ENCODE measurements around the gene SUCLA2. TPM values are rescaled to one million over a fixed set of nuclear protein-coding genes. Genes with fewer than 3 reads are reported as not detected.
A peak's percentile ranks its signal among the peaks of the same experiment; 100 is the strongest.

SUCLA2 gene
- total and polyA plus RNA-seq, 10 of the 15 experiments (the other 5 are each of a cell fraction or from before 2014, with no cell fraction given) = 27.5 to 83.4 (median 42.8) TPM

- peak; percentile 45 to 98; a peak in 2 of 3 replicates for TF ChIP-seq EGR1 (IDR thresholded peaks at IDR 0.05; ENCODE audit: borderline replicate concordance in 1 of 2, low read depth in 2 of 2, low read length in 2 of 2)
- peak; percentile 98 for TF ChIP-seq MXI1 (IDR thresholded peaks at IDR 0.05; ENCODE audit: low read depth, low read length)
- TF ChIP-seq, protein P1, sequence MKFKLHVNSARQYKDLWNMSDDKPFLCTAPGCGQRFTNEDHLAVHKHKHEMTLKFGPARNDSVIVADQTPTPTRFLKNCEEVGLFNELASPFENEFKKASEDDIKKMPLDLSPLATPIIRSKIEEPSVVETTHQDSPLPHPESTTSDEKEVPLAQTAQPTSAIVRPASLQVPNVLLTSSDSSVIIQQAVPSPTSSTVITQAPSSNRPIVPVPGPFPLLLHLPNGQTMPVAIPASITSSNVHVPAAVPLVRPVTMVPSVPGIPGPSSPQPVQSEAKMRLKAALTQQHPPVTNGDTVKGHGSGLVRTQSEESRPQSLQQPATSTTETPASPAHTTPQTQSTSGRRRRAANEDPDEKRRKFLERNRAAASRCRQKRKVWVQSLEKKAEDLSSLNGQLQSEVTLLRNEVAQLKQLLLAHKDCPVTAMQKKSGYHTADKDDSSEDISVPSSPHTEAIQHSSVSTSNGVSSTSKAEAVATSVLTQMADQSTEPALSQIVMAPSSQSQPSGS (IDR thresholded peaks at IDR 0.05; ENCODE audit: low read length) = no peak; the same call in 1 of the 2 replicates
- peak; percentile 100 for TF ChIP-seq POLR2A (IDR thresholded peaks at IDR 0.05; ENCODE audit: low read depth, low read length)
- peak; percentile 56; the same call in 1 of the 2 replicates for TF ChIP-seq SPI1 (IDR thresholded peaks at IDR 0.05; ENCODE audit: borderline replicate concordance, insufficient read depth, low read depth, low read length)
- peak; percentile 94; the same call in 1 of the 2 replicates for TF ChIP-seq SMARCA5 (IDR thresholded peaks at IDR 0.05)
- TF ChIP-seq KLF5 (IDR thresholded peaks at IDR 0.05; ENCODE audit: partially characterized antibody) = peak; percentile 88
- TF ChIP-seq BRCA1 (IDR thresholded peaks at IDR 0.05; ENCODE audit: low read depth, low read length) = no peak
- TF ChIP-seq ZNF24 (IDR thresholded peaks at IDR 0.05) = 0 out of 2 replicates have a peak, but pooled peaks have one; percentile 14
- TF ChIP-seq EED (IDR thresholded peaks at IDR 0.05; ENCODE audit: low read depth) = peak; percentile 43; the same call in 1 of the 2 replicates
- peak; percentile 78 for TF ChIP-seq ASH2L (IDR thresholded peaks at IDR 0.05; ENCODE audit: borderline replicate concordance, low read depth)
- TF ChIP-seq HSF1 (IDR thresholded peaks at IDR 0.05; ENCODE audit: low read depth, low read length) = no peak
- TF ChIP-seq EZH2 (IDR thresholded peaks at IDR 0.05; ENCODE audit: borderline replicate concordance, control insufficient read depth, low read depth, low read length) = no peak
- TF ChIP-seq ZNF592 (IDR thresholded peaks at IDR 0.05) = 0 out of 2 replicates have a peak, but pooled peaks have one; percentile 33
- TF ChIP-seq CREM (IDR thresholded peaks at IDR 0.05; ENCODE audit: low read depth) = peak; percentile 89
- no peak for TF ChIP-seq NFYA (IDR thresholded peaks at IDR 0.05; ENCODE audit: borderline replicate concordance, low read depth, low read length)
- no peak for TF ChIP-seq IRF5 (IDR thresholded peaks at IDR 0.05; ENCODE audit: borderline replicate concordance)
- peak; percentile 69 for TF ChIP-seq DPF2 (IDR thresholded peaks at IDR 0.05)
- peak; percentile 89 for TF ChIP-seq IKZF1 (conservative IDR thresholded peaks at IDR 0.05)
- no peak for TF ChIP-seq TARDBP (IDR thresholded peaks at IDR 0.05; ENCODE audit: borderline replicate concordance)
- TF ChIP-seq TBL1XR1 (IDR thresholded peaks at IDR 0.05; ENCODE audit: low read depth, low read length) = no peak
- no peak for TF ChIP-seq STAT1 (conservative IDR thresholded peaks at IDR 0.05)
- no peak for TF ChIP-seq ZBED1 (IDR thresholded peaks at IDR 0.05; ENCODE audit: borderline replicate concordance)
Observed at GRCh38 chr13:48037346-48038173, 36.5 kb upstream of the SUCLA2 start, which contains the start of gene NUDT15 (continued).

All from GM12878 (cell line).